ENCODE measurements around the gene PLXNB1.
"Not testable (repeated sequence)": the region's sequence is repeated elsewhere in the genome, so short reads cannot be mapped to it uniquely, and the experiment has no call there.

Gene PLXNB1

GRCh38 chr3:48429960-48430707 lies at the start of gene PLXNB1:
TSS of gene PLXNB1 (minus strand) at chr3:48430086. CDS start at chr3:48424611, 5,475 bp downstream.
- DNase-seq (ENCODE audit: low read depth, low spot score) = no peak

- no peak for DNase-seq (ENCODE audit: low read depth, low spot score)
Observed at GRCh38 chr3:48478626-48479555, 49.0 kb upstream of the PLXNB1 start.

- no peak for DNase-seq (ENCODE audit: low read depth, low spot score)
Observed at GRCh38 chr3:48477959-48478520, 48.2 kb upstream of the PLXNB1 start.

GRCh38 chr3:48476426-48477053 lies 46.7 kb upstream of the PLXNB1 start:
- no peak for DNase-seq (ENCODE audit: low read depth, low spot score)

GRCh38 chr3:48475188-48475587 lies 45.3 kb upstream of the PLXNB1 start:
- no peak for DNase-seq (ENCODE audit: low read depth, low spot score)

- DNase-seq (ENCODE audit: low read depth, low spot score) = no peak
Observed at GRCh38 chr3:48474619-48475018, 44.7 kb upstream of the PLXNB1 start.

- DNase-seq (ENCODE audit: low read depth, low spot score) = not testable (repeated sequence)
Observed at GRCh38 chr3:48474031-48474430, 44.1 kb upstream of the PLXNB1 start.

- DNase-seq (ENCODE audit: low read depth, low spot score) = no peak
Observed at GRCh38 chr3:48473617-48473952, 43.7 kb upstream of the PLXNB1 start.

- no peak for DNase-seq (ENCODE audit: low read depth, low spot score)
Observed at GRCh38 chr3:48472923-48473616, 43.2 kb upstream of the PLXNB1 start.

- no peak for DNase-seq (ENCODE audit: low read depth, low spot score)
Observed at GRCh38 chr3:48472673-48472922, 42.7 kb upstream of the PLXNB1 start.

- DNase-seq (ENCODE audit: low read depth, low spot score) = no peak
Observed at GRCh38 chr3:48470286-48470685, 40.4 kb upstream of the PLXNB1 start.

- no peak for DNase-seq (ENCODE audit: low read depth, low spot score)
Observed at GRCh38 chr3:48469046-48469915, 39.4 kb upstream of the PLXNB1 start.

- no peak for DNase-seq (ENCODE audit: low read depth, low spot score)
Observed at GRCh38 chr3:48468329-48468731, 38.4 kb upstream of the PLXNB1 start.

GRCh38 chr3:48467473-48468267 lies 37.8 kb upstream of the PLXNB1 start:
- no peak for DNase-seq (ENCODE audit: low read depth, low spot score)

GRCh38 chr3:48467110-48467454 lies 37.2 kb upstream of the PLXNB1 start:
- no peak for DNase-seq (ENCODE audit: low read depth, low spot score)

- no peak for DNase-seq (ENCODE audit: low read depth, low spot score)
Observed at GRCh38 chr3:48466386-48467109, 36.7 kb upstream of the PLXNB1 start.

- DNase-seq (ENCODE audit: low read depth, low spot score) = peak; percentile 96
Observed at GRCh38 chr3:48465531-48466378, 35.9 kb upstream of the PLXNB1 start.

GRCh38 chr3:48465237-48465530 lies 35.3 kb upstream of the PLXNB1 start:
- DNase-seq (ENCODE audit: low read depth, low spot score) = no peak
